Stimulated activated naive CD8-positive, alpha-beta T cell treated with anti-CD3 and anti-CD28 coated beads, Interleukin-15, Interleukin-2, amounts not matched to agents 100 ng/mL and 50 ng/mL, for 24 hours (primary cell): ENCODE results near the gene CYTH1.

ENCODE experiments used
- H3K27ac Mint-ChIP-seq: one replicate; pipeline ENCODE4 v1.8.0; 2021; ENCODE audit warnings: mild to moderate bottlenecking, mixed read lengths
- H3K27me3 Mint-ChIP-seq: one replicate; pipeline ENCODE4 v1.8.0; 2021; ENCODE audit warnings: mixed read lengths
- H3K36me3 Mint-ChIP-seq: one replicate; pipeline ENCODE4 v1.8.0; 2021; ENCODE audit warnings: low read depth, mixed read lengths
- H3K4me1 Mint-ChIP-seq: one replicate; pipeline ENCODE4 v1.8.0; 2021; ENCODE audit warnings: low read depth, mixed read lengths
- H3K4me3 Mint-ChIP-seq: one replicate; pipeline ENCODE4 v1.8.0; 2021; ENCODE audit warnings: mild to moderate bottlenecking, mixed read lengths
- H3K9me3 Mint-ChIP-seq: one replicate; pipeline ENCODE4 v1.8.0; 2021; ENCODE audit warnings: mixed read lengths

CYTH1 gene

GRCh38 chr17:78670850-78671725 is 111.0 kb downstream of the CYTH1 start:
- Mint-ChIP-seq H3K4me1 (peaks cover 10% of the 10 kb centered on the region), H3K36me3 (peaks cover 23% of the 10 kb centered on the region), H3K27me3 (no peaks in the 10 kb centered on the region), H3K9me3 (no peaks in the 10 kb centered on the region), H3K27ac (peak overlapping the region; percentile 32), H3K4me3 (no peak overlapping the region)

- Mint-ChIP-seq H3K36me3 (peaks cover 14% of the 10 kb centered on the region), H3K4me3 (no peak overlapping the region), H3K4me1 (peaks cover 20% of the 10 kb centered on the region), H3K27me3 (no peaks in the 10 kb centered on the region), H3K27ac (no peak overlapping the region), H3K9me3 (no peaks in the 10 kb centered on the region)
Observed at GRCh38 chr17:78669975-78670518, 112.0 kb downstream of the CYTH1 start.

- peak overlapping the region; percentile 64 for H3K27ac Mint-ChIP-seq
- H3K27me3 Mint-ChIP-seq, result no peaks in the 10 kb centered on the region
- H3K36me3 Mint-ChIP-seq, result peaks cover 14% of the 10 kb centered on the region
- no peak overlapping the region for H3K4me3 Mint-ChIP-seq
- H3K4me1 Mint-ChIP-seq, result peaks cover 22% of the 10 kb centered on the region
- H3K9me3 Mint-ChIP-seq, result no peaks in the 10 kb centered on the region
Observed at GRCh38 chr17:78669256-78669974, 112.7 kb downstream of the CYTH1 start.

GRCh38 chr17:78668847-78669246 is 113.2 kb downstream of the CYTH1 start:
- Mint-ChIP-seq H3K4me1 (peaks cover 22% of the 10 kb centered on the region), H3K9me3 (no peaks in the 10 kb centered on the region), H3K4me3 (no peak overlapping the region), H3K27ac (peak overlapping the region; percentile 64), H3K36me3 (peaks cover 14% of the 10 kb centered on the region), H3K27me3 (no peaks in the 10 kb centered on the region)

GRCh38 chr17:78667741-78668640 is 114.1 kb downstream of the CYTH1 start:
- Mint-ChIP-seq H3K27ac (peak overlapping the region; percentile 45), H3K36me3 (peaks cover 14% of the 10 kb centered on the region), H3K27me3 (no peaks in the 10 kb centered on the region), H3K4me1 (peaks cover 22% of the 10 kb centered on the region), H3K9me3 (no peaks in the 10 kb centered on the region), H3K4me3 (no peak overlapping the region)

GRCh38 chr17:78667091-78667490 is 115.0 kb downstream of the CYTH1 start:
- Mint-ChIP-seq H3K27me3 (no peaks in the 10 kb centered on the region), H3K36me3 (peaks cover 7% of the 10 kb centered on the region), H3K27ac (peak overlapping the region; percentile 76), H3K9me3 (no peaks in the 10 kb centered on the region), H3K4me3 (no peak overlapping the region), H3K4me1 (peaks cover 22% of the 10 kb centered on the region)

GRCh38 chr17:78665952-78666920 is 115.8 kb downstream of the CYTH1 start:
- peak overlapping the region; percentile 76 for H3K27ac Mint-ChIP-seq
- H3K4me1 Mint-ChIP-seq, result peaks cover 22% of the 10 kb centered on the region
- H3K4me3 Mint-ChIP-seq, result peak overlapping the region; percentile 15
- H3K9me3 Mint-ChIP-seq, result no peaks in the 10 kb centered on the region
- no peaks in the 10 kb centered on the region for H3K27me3 Mint-ChIP-seq
- H3K36me3 Mint-ChIP-seq, result peaks cover 4% of the 10 kb centered on the region

GRCh38 chr17:78665387-78665951 is 116.6 kb downstream of the CYTH1 start:
- Mint-ChIP-seq H3K9me3 (no peaks in the 10 kb centered on the region), H3K4me1 (peaks cover 22% of the 10 kb centered on the region), H3K4me3 (peak overlapping the region; percentile 15), H3K27me3 (no peaks in the 10 kb centered on the region), H3K36me3 (peaks cover 4% of the 10 kb centered on the region), H3K27ac (peak overlapping the region; percentile 76)

- Mint-ChIP-seq H3K9me3 (no peaks in the 10 kb centered on the region), H3K27ac (no peak overlapping the region), H3K27me3 (no peaks in the 10 kb centered on the region), H3K36me3 (peaks cover 4% of the 10 kb centered on the region), H3K4me3 (no peak overlapping the region), H3K4me1 (peaks cover 22% of the 10 kb centered on the region)
Observed at GRCh38 chr17:78664476-78665386, 117.3 kb downstream of the CYTH1 start.

- no peaks in the 10 kb centered on the region for H3K27me3 Mint-ChIP-seq
- H3K4me1 Mint-ChIP-seq, result peaks cover 13% of the 10 kb centered on the region
- H3K9me3 Mint-ChIP-seq, result no peaks in the 10 kb centered on the region
- no peaks in the 10 kb centered on the region for H3K36me3 Mint-ChIP-seq
- H3K4me3 Mint-ChIP-seq, result no peak overlapping the region
- H3K27ac Mint-ChIP-seq, result no peak overlapping the region
Observed at GRCh38 chr17:78661093-78661770, 120.8 kb downstream of the CYTH1 start.

GRCh38 chr17:78659546-78659945 is 122.5 kb downstream of the CYTH1 start:
- Mint-ChIP-seq H3K27me3 (no peaks in the 10 kb centered on the region), H3K4me1 (no peaks in the 10 kb centered on the region), H3K27ac (no peak overlapping the region), H3K4me3 (no peak overlapping the region), H3K9me3 (no peaks in the 10 kb centered on the region), H3K36me3 (no peaks in the 10 kb centered on the region)

GRCh38 chr17:78658281-78658785 is 123.7 kb downstream of the CYTH1 start:
- Mint-ChIP-seq H3K36me3 (no peaks in the 10 kb centered on the region), H3K4me1 (no peaks in the 10 kb centered on the region)

More at GRCh38 chr17:78658281-78658785, 123.7 kb downstream of the CYTH1 start:
- no peak overlapping the region for H3K4me3 Mint-ChIP-seq
- H3K9me3 Mint-ChIP-seq, result no peaks in the 10 kb centered on the region
- H3K27me3 Mint-ChIP-seq, result no peaks in the 10 kb centered on the region
- H3K27ac Mint-ChIP-seq, result no peak overlapping the region
